Epithelial cell of proximal tubule (primary cell): ENCODE results near the gene AHNAK2. TPM values are rescaled to one million over a fixed set of nuclear protein-coding genes. Genes with fewer than 3 reads are reported as not detected.

Source experiments
- DNase-seq: peaks from one replicate; pipeline ENCODE4 v3.0.0-alpha.2; 2011; ENCODE audit warnings: low read depth
- H3K4me3 ChIP-seq: 2 replicates; pipeline ENCODE4 v1.5.1; 2011; ENCODE audit warnings: low read depth, mild to moderate bottlenecking, low read length
- CTCF ChIP-seq: conservative IDR thresholded peaks from 2 replicates; pipeline ENCODE4 v1.5.1; 2012; ENCODE audit warnings: low read depth, mild to moderate bottlenecking, low read length
- total RNA-seq: library from RNA; depleted of rRNA; stranded (reverse); fragments of >200 nt; gene quantifications from 2 replicates; pipeline ENCODE4 v1.2.3, GENCODE V29; 2015

Gene AHNAK2
- total RNA-seq, 1 donor from 2014 or later: 20.8 TPM

- DNase-seq: no peak
- no peak for TF ChIP-seq CTCF
- no peak overlapping the region for H3K4me3 ChIP-seq
Measured at GRCh38 chr14:105023144-105023543, 45.0 kb upstream of the AHNAK2 start.

- no peak for DNase-seq
- TF ChIP-seq CTCF: no peak
- H3K4me3 ChIP-seq: peak overlapping the region; percentile 93
Measured at GRCh38 chr14:105022276-105022670, 44.1 kb upstream of the AHNAK2 start.

GRCh38 chr14:105021656-105022275 lies 43.6 kb upstream of the AHNAK2 start:
- TF ChIP-seq CTCF: peak; percentile 22
- DNase-seq: no peak
- H3K4me3 ChIP-seq: peak overlapping the region; percentile 93

- TF ChIP-seq CTCF: no peak
Measured at GRCh38 chr14:105020815-105021655, 42.9 kb upstream of the AHNAK2 start, which contains the start of gene CDCA4. Gene CDCA4, minus strand, starts transcription at chr14:105021083. Its CDS starts 9,154 bp downstream, at chr14:105011929.

GRCh38 chr14:105019861-105020814 lies 42.0 kb upstream of the AHNAK2 start:
- no peak for DNase-seq
- H3K4me3 ChIP-seq: peak overlapping the region; percentile 76
- TF ChIP-seq CTCF: no peak

More at GRCh38 chr14:105020815-105021655, 42.9 kb upstream of the AHNAK2 start, which contains the start of gene CDCA4:
- DNase-seq: no peak
- H3K4me3 ChIP-seq: peak within 1 kb of the TSS; percentile 93

GRCh38 chr14:105018414-105018813 lies 40.2 kb upstream of the AHNAK2 start:
- no peak overlapping the region for H3K4me3 ChIP-seq
- TF ChIP-seq CTCF: no peak
- no peak for DNase-seq
